ENCODE data around the gene APOA4. TPM values are rescaled to one million over a fixed set of nuclear protein-coding genes. Genes with fewer than 3 reads are reported as not detected.

The APOA4 gene
- total RNA-seq, 4 donors from 2014 or later = 0.34 to 3.9 (median 2.3) TPM; not detected in 1

DNA sequence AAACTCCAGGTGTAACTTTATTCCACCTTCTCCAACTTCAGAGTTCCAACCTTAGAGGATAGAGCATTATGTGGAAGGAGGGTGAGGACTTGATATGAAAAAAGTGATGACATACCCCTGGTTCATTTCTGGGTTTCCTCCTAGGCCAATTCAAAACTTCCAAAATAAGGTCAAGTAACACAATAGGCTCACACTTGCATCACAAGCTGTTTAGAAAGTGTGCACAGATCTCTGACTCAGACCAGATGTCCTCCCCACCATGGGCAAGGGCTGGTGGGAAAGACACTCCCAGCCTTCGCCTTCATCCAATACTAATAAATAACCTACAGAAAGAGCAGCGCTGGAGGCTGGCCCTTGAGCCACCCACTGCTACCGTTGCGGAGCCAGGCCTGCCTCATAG, 44.5 kb downstream of the APOA4 start:
- Histone ChIP-seq H3K9me3 (no peaks in the 10 kb centered on the region), H3K4me1 (peaks cover 6% of the 10 kb centered on the region), H3K4me3 (no peak overlapping the region), H3K36me3 (peaks cover 67% of the 10 kb centered on the region), H3K27me3 (no peaks in the 10 kb centered on the region), H3K27ac (no peak overlapping the region)
- DNase-seq (ENCODE audit: low spot score in 2 of 2) = no peak
- WGBS = 93% methylated on average over 4 of the region's 4 CpGs
- TF ChIP-seq, protein P1, sequence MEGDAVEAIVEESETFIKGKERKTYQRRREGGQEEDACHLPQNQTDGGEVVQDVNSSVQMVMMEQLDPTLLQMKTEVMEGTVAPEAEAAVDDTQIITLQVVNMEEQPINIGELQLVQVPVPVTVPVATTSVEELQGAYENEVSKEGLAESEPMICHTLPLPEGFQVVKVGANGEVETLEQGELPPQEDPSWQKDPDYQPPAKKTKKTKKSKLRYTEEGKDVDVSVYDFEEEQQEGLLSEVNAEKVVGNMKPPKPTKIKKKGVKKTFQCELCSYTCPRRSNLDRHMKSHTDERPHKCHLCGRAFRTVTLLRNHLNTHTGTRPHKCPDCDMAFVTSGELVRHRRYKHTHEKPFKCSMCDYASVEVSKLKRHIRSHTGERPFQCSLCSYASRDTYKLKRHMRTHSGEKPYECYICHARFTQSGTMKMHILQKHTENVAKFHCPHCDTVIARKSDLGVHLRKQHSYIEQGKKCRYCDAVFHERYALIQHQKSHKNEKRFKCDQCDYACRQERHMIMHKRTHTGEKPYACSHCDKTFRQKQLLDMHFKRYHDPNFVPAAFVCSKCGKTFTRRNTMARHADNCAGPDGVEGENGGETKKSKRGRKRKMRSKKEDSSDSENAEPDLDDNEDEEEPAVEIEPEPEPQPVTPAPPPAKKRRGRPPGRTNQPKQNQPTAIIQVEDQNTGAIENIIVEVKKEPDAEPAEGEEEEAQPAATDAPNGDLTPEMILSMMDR (IDR thresholded peaks at IDR 0.05) = no peak
- no peak for TF ChIP-seq EP300 (IDR thresholded peaks at IDR 0.05)
- no peak for TF ChIP-seq POLR2A (IDR thresholded peaks at IDR 0.05)
- no peak for TF ChIP-seq POLR2AphosphoS5 (IDR thresholded peaks at IDR 0.05)

DNA sequence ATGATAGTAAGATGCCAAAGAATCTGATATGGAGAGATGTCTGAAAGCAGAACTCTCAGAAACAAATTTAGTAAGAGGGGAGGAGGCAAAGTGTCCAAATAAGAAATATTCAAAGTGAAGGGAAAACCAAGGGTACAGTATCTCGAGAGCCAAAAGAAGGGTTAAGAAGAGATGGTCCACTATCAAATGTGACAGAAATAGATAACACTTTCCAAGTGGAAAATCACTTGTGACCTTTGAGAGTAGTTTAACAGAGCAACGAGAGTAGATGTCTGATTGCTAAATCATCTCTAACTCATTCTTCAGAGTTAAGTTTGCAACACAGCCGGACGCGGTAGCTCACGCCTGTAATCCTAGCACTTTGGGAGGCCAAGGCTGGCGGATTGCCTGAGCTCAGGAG, 46.0 kb downstream of the APOA4 start:
- no peaks in the 10 kb centered on the region for H3K27me3 ChIP-seq
- WGBS = 80% methylated on average over 7 of the region's 7 CpGs
- H3K27ac ChIP-seq = no peak overlapping the region
- H3K36me3 ChIP-seq = peaks cover 53% of the 10 kb centered on the region
- TF ChIP-seq POLR2AphosphoS5 (IDR thresholded peaks at IDR 0.05) (no peak), POLR2A (IDR thresholded peaks at IDR 0.05) (no peak), EP300 (IDR thresholded peaks at IDR 0.05) (no peak)
- TF ChIP-seq, protein P1 (IDR thresholded peaks at IDR 0.05) = no peak
- H3K4me3 ChIP-seq = no peak overlapping the region
- no peak for DNase-seq (ENCODE audit: low spot score in 2 of 2)
- peaks cover 12% of the 10 kb centered on the region for H3K4me1 ChIP-seq
- no peaks in the 10 kb centered on the region for H3K9me3 ChIP-seq

DNA sequence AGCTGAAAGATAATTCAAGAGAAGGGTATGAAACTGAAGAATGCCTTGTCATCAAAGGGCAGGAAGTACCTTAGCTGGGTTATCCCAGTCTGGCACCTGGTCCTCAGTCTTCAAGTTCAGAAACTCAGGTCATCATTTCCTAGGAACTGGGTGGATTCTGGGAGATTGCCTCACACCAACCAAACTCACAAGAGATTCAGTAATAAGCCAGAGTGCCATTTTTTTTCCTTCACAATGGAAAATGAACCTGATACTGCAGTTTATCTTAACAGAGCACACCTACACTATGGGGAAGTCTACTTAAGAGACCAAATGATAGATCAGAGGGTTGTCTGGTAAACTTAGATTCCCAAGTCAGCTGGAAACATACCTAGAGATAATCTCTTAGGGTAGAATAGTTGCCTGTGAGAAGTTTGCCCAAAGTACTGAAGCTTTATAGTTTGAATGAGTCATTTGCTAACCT, 46.6 kb downstream of the APOA4 start:
- Histone ChIP-seq H3K9me3 (no peaks in the 10 kb centered on the region), H3K27ac (no peak overlapping the region), H3K27me3 (no peaks in the 10 kb centered on the region), H3K36me3 (peaks cover 48% of the 10 kb centered on the region), H3K4me1 (peaks cover 17% of the 10 kb centered on the region), H3K4me3 (no peak overlapping the region)
- no peak for DNase-seq (ENCODE audit: low spot score in 2 of 2)
- TF ChIP-seq POLR2A (IDR thresholded peaks at IDR 0.05) = no peak
- TF ChIP-seq, protein P1 (IDR thresholded peaks at IDR 0.05) = no peak
- no peak for TF ChIP-seq POLR2AphosphoS5 (IDR thresholded peaks at IDR 0.05)
- no peak for TF ChIP-seq EP300 (IDR thresholded peaks at IDR 0.05)

DNA sequence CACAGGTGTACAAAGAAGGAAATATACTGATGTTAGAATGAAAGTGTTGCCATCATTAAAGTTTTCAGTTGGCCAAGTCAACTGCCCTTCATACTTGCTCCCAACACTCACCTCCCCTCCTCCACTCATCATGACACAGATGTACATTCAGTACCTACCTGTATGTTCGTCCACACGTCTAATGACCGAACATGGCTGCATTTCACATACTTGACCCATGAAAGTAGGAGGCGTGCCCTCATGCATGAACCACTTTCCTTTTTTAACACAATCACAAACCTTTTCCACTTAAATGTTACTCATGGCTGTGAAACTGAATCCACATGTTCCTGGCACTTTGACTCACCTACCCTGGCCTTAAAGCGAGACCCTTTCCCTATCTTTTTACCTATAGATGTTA, 47.1 kb downstream of the APOA4 start:
- no peaks in the 10 kb centered on the region for H3K9me3 ChIP-seq
- WGBS = 86% methylated on average over 5 of the region's 5 CpGs
- H3K4me3 ChIP-seq = no peak overlapping the region
- no peak overlapping the region for H3K27ac ChIP-seq
- TF ChIP-seq EP300 (IDR thresholded peaks at IDR 0.05) (no peak), POLR2AphosphoS5 (IDR thresholded peaks at IDR 0.05) (no peak), POLR2A (IDR thresholded peaks at IDR 0.05) (no peak)
- TF ChIP-seq, protein P1 (IDR thresholded peaks at IDR 0.05) = no peak
- H3K4me1 ChIP-seq = peaks cover 22% of the 10 kb centered on the region
- peaks cover 42% of the 10 kb centered on the region for H3K36me3 ChIP-seq
- H3K27me3 ChIP-seq = no peaks in the 10 kb centered on the region
- DNase-seq (ENCODE audit: low spot score in 2 of 2) = no peak

DNA sequence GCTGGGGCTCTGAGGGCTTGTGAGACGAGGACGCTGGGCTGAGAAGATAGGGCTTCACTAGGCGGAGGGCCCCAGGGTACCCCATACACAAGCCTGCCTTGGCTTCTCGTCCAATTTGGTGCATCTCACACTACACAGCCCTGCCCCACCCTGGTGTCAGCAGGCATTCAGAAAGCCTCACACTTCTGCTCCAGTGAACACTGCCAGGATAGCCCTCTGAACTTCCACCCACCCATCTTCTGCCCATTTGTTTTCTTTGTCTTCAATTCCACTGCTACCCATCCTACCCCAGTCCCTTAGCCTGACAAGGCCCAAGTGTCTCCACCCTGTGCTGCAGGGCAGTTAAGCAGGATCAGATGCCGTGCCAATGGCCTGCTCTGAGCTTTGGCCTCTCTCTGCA, 48.4 kb downstream of the APOA4 start:
- WGBS = 86% methylated on average over 5 of the region's 5 CpGs
- TF ChIP-seq POLR2AphosphoS5 (IDR thresholded peaks at IDR 0.05) (no peak), EP300 (IDR thresholded peaks at IDR 0.05) (no peak), POLR2A (IDR thresholded peaks at IDR 0.05) (no peak)
- TF ChIP-seq, protein P1 (IDR thresholded peaks at IDR 0.05) = no peak
- DNase-seq (ENCODE audit: low spot score in 2 of 2) = no peak
- H3K9me3 ChIP-seq = no peaks in the 10 kb centered on the region
- peaks cover 33% of the 10 kb centered on the region for H3K36me3 ChIP-seq
- H3K27me3 ChIP-seq = no peaks in the 10 kb centered on the region
- H3K27ac ChIP-seq = no peak overlapping the region
- H3K4me3 ChIP-seq = no peak overlapping the region
- H3K4me1 ChIP-seq = peaks cover 28% of the 10 kb centered on the region

All from suprapubic skin (tissue), 4 donors.